Uterus (tissue), 4 donors: ENCODE measurements around the gene PIP4K2A. TPM values are rescaled to one million over a fixed set of nuclear protein-coding genes. Genes with fewer than 3 reads are reported as not detected.

Experiments used
- DNase-seq, 2 donors: peaks; one replicate each; pipeline ENCODE4 v3.0.0-alpha.2; 2019 to 2020
- H3K27ac ChIP-seq, 2 donors: fragments of 200-600 bp; sonication (generic); 1 replicate in 1 of 2; 2 replicates in 1 of 2; pipeline ENCODE4 v1.5.1; 2016 to 2018
- H3K27me3 ChIP-seq, 2 donors: fragments of 200-600 bp; sonication (generic); one replicate each; pipeline ENCODE4 v1.5.1; 2018 to 2019; ENCODE audit warnings: control low read depth in 1 of 2
- H3K36me3 ChIP-seq, 2 donors: fragments of 200-600 bp; sonication (generic); one replicate each; pipeline ENCODE4 v1.5.1; 2019; ENCODE audit warnings: control low read depth in 1 of 2
- H3K4me1 ChIP-seq, 2 donors: fragments of 200-600 bp; sonication (generic); one replicate each; pipeline ENCODE4 v1.5.1; 2018 to 2019; ENCODE audit warnings: control low read depth in 1 of 2
- H3K4me3 ChIP-seq, 2 donors: fragments of 200-600 bp; sonication (generic); 1 replicate in 1 of 2; 2 replicates in 1 of 2; pipeline ENCODE4 v1.5.1; 2018 to 2019; ENCODE audit warnings: mild to moderate bottlenecking in 1 of 2
- H3K9me3 ChIP-seq, 2 donors: fragments of 200-600 bp; sonication (generic); one replicate each; pipeline ENCODE4 v1.5.1; 2019; ENCODE audit warnings: control low read depth in 1 of 2
- POLR2A ChIP-seq, 2 donors: fragments of 450-650 bp; IDR thresholded peaks; one replicate each; pipeline ENCODE4 v1.6.1; 2016; ENCODE audit warnings: antibody characterized with exemption in 2 of 2, mild to moderate bottlenecking in 1 of 2, moderate library complexity in 1 of 2
- intact Hi-C: fragments of 100-400 bp; cut with DNase I; formaldehyde crosslinking; loops from one replicate; pipeline ENCODE4 v1.15.1; 2023; ENCODE audit warnings: low total_unique reads
- total RNA-seq, 4 donors: library from RNA; depleted of rRNA in 3 of 4; stranded (reverse); fragments of >200 nt in 3 of 4; gene quantifications; one replicate each; pipeline versions ENCODE4 v1.1.0 to v1.2.4, GENCODE V29; 2014 to 2023
- TF ChIP-seq, protein P1 (sequence below), 4 experiments: fragments of 200-600 bp in 2 of 4; fragments of 450-650 bp in 2 of 4; sonication (generic) in 2 of 4; IDR thresholded peaks; one replicate each; pipeline ENCODE4 v1.5.1; 2016 to 2019; ENCODE audit warnings: antibody characterized with exemption in 4 of 4, mild to moderate bottlenecking in 2 of 4, moderate library complexity in 1 of 4
- donor health status: DM: yes; HTN: yes; CAD: no.

PIP4K2A gene
- total RNA-seq, 4 donors from 2014 or later: 17.4 to 42.4 (median 22.0) TPM

DNA sequence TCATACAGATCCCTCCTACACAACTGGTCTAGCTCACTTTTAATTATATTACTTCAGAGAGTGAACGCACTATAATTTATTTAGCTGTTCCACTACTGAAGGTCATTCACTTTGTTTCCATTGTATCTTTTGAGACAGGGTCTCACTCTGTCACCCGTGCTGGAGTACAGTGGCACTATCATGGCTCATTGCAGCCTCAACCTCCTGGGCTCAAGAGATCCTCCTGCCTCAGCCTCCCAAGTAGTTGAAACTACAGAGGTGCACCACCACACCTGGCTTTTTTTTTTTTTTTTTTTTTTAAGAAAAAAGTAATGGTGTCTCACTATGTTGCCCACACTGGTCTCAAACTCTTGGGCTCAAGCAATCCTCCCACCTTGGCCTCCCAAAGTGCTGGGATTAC lies 49.0 kb downstream of the PIP4K2A start:
- Histone ChIP-seq H3K4me3 (no peak overlapping the region), H3K27me3 (no peaks in the 10 kb centered on the region), H3K4me1 (no peaks in the 10 kb centered on the region), H3K27ac (no peak overlapping the region), H3K9me3 (no peaks in the 10 kb centered on the region), H3K36me3 (no peaks in the 10 kb centered on the region)
- intact Hi-C loops: no loop called here
- no peak for DNase-seq
- TF ChIP-seq, protein P1, sequence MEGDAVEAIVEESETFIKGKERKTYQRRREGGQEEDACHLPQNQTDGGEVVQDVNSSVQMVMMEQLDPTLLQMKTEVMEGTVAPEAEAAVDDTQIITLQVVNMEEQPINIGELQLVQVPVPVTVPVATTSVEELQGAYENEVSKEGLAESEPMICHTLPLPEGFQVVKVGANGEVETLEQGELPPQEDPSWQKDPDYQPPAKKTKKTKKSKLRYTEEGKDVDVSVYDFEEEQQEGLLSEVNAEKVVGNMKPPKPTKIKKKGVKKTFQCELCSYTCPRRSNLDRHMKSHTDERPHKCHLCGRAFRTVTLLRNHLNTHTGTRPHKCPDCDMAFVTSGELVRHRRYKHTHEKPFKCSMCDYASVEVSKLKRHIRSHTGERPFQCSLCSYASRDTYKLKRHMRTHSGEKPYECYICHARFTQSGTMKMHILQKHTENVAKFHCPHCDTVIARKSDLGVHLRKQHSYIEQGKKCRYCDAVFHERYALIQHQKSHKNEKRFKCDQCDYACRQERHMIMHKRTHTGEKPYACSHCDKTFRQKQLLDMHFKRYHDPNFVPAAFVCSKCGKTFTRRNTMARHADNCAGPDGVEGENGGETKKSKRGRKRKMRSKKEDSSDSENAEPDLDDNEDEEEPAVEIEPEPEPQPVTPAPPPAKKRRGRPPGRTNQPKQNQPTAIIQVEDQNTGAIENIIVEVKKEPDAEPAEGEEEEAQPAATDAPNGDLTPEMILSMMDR (IDR thresholded peaks at IDR 0.05): no peak
- no peak for TF ChIP-seq POLR2A (IDR thresholded peaks at IDR 0.05)

DNA sequence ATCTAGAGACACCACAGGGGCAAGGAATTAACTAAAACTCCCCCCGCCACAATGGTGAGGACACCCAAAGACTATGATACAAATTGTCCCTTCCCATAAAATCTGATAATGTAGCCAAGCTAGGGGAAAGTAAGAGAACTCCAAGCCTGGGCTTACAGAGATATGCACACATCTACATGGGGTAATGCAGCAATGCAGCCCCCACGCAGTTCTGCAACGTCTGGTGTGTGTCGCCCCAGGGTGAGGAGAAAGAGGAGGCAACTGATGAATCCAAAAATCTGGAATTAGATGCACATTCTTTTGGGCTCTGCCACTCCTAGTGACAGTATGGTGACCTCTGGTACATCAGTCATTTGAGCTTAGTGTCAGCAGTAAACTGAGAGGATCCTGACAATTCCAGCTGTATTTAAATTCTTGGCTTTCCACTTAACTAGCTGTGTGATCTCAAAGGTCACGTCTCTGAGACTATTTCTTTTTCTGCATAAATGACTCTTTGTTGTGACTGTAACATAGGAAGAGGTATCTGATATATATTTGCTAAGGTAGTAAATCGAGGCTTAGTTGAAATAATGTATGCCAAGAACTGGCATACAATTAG lies 51.5 kb downstream of the PIP4K2A start:
- intact Hi-C loops: no loop called here
- TF ChIP-seq, protein P1 (IDR thresholded peaks at IDR 0.05): no peak
- no peak for TF ChIP-seq POLR2A (IDR thresholded peaks at IDR 0.05)
- no peaks in the 10 kb centered on the region for H3K9me3 ChIP-seq
- no peak overlapping the region for H3K27ac ChIP-seq
- no peak for DNase-seq
- no peaks in the 10 kb centered on the region for H3K4me1 ChIP-seq
- H3K36me3 ChIP-seq: no peaks in the 10 kb centered on the region
- H3K27me3 ChIP-seq: no peaks in the 10 kb centered on the region
- H3K4me3 ChIP-seq: no peak overlapping the region

DNA sequence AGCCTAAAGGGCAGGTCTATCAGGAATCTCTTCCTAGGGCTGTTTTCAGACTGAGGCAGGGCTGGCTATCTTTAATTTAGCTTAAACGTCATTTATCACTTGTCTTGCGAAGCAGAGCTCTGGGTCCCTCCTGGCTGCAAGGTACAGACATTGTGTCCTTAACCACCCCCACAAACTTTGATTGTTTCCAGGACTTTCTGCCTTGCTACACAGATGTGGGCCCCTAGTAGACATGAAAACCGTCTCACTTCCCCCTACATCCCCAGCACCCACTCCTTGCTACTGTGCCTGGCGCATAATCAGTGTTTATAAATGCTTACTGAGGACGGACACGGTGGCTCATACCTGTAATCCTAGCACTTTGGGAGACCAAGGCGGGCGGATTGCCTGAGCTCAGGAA lies 54.5 kb downstream of the PIP4K2A start:
- Histone ChIP-seq H3K27me3 (no peaks in the 10 kb centered on the region), H3K27ac (no peak overlapping the region), H3K4me3 (no peak overlapping the region), H3K9me3 (no peaks in the 10 kb centered on the region), H3K36me3 (no peaks in the 10 kb centered on the region), H3K4me1 (no peaks in the 10 kb centered on the region)
- intact Hi-C loops: no loop called here
- TF ChIP-seq POLR2A (IDR thresholded peaks at IDR 0.05): no peak
- TF ChIP-seq, protein P1 (IDR thresholded peaks at IDR 0.05): no peak
- no peak for DNase-seq

DNA sequence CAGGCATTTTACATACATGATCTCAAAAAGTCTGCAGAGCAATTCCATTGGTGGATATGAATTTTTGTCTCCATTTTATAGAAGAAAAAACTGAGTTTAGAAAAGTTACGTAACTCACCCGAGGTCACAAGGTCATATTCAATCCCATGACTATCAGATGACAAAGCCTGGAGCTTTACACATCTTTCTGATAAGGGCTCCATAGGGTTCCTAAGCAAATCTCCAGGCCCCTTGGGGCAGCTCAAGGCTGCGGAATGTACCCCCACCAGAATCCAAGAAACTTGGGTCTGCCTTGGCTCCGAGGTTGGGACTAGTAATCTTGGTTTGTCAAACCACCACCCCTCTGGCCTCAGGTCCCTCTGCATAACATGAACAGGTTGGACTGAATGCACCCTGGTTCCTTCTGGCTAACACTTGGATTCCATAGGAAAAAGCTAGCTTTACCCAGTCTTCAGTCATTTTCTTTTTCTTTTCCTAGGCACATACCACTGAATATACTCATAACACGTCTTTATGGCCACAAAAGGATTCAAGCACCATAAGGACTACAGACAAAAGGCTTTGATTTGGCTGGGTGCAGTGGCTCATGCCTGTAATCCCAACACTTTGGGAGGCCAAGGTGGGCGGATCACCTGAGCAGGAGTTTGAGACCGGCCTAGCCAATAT lies 55.5 kb downstream of the PIP4K2A start:
- Histone ChIP-seq H3K27me3 (no peaks in the 10 kb centered on the region), H3K4me1 (no peaks in the 10 kb centered on the region), H3K36me3 (no peaks in the 10 kb centered on the region), H3K27ac (no peak overlapping the region), H3K4me3 (no peak overlapping the region), H3K9me3 (no peaks in the 10 kb centered on the region)
- no peak for TF ChIP-seq POLR2A (IDR thresholded peaks at IDR 0.05)
- intact Hi-C loops: no loop called here
- no peak for DNase-seq

DNA sequence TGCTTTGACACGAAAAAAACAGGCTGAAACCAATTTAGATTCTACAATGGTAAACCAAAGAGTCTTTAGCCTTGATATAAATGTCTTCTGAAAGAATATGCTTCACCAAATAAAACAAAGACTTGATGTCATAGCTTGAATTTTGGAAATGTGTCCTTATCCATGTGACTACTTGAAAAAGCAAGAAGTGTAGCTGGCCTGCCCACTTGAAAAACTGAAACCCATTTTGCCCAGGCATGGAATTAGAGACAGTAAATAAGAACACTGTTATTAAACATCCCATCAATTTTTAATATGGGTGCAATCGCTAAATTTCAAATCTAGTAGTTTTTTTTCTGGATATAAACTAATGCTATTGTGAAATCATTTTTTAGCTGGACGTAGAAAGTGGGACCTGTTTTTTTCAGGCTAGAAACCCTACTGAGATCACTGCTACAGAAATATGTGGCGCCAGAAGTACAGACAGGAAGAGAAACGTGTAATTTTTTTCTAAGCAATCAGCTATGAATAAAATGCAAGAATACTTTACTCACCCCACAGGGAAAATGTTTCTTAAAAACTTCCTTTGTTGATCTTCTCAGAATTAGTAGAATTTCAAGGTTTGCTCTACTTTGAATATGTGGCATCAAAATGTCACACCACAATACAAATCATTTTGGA lies 56.7 kb downstream of the PIP4K2A start:
- DNase-seq: no peak
- H3K4me1 ChIP-seq: no peaks in the 10 kb centered on the region

More for the DNA sequence above, 56.7 kb downstream of the PIP4K2A start:
- Histone ChIP-seq H3K9me3 (no peaks in the 10 kb centered on the region), H3K4me3 (no peak overlapping the region), H3K27me3 (no peaks in the 10 kb centered on the region), H3K36me3 (no peaks in the 10 kb centered on the region), H3K27ac (no peak overlapping the region)
- no peak for TF ChIP-seq POLR2A (IDR thresholded peaks at IDR 0.05)
- TF ChIP-seq, protein P1 (IDR thresholded peaks at IDR 0.05): no peak
- intact Hi-C loops: no loop called here
